ENCODE measurements around the gene ATP13A1. TPM values are rescaled to one million over a fixed set of nuclear protein-coding genes. Genes with fewer than 3 reads are reported as not detected.

ATP13A1 gene
- total RNA-seq, 4 donors from 2014 or later: 59.3 to 104 (median 81.7) TPM

- H3K4me1 ChIP-seq: peaks cover 0 to under 1% (median under 1%) of the 10 kb centered on the region in 4 donors
- no peak overlapping the region for H3K4me3 ChIP-seq
- no peak overlapping the region for H3K27ac ChIP-seq (replicated peaks in 1 of 4)
- intact Hi-C loops (cut with DNase I): no loop called here
- WGBS: 94% methylated on average over 17 of the region's 22 CpGs
- TF ChIP-seq EP300 (IDR thresholded peaks at IDR 0.05): no peak
- TF ChIP-seq POLR2AphosphoS5 (IDR thresholded peaks at IDR 0.05): no peak
- TF ChIP-seq, protein P1, sequence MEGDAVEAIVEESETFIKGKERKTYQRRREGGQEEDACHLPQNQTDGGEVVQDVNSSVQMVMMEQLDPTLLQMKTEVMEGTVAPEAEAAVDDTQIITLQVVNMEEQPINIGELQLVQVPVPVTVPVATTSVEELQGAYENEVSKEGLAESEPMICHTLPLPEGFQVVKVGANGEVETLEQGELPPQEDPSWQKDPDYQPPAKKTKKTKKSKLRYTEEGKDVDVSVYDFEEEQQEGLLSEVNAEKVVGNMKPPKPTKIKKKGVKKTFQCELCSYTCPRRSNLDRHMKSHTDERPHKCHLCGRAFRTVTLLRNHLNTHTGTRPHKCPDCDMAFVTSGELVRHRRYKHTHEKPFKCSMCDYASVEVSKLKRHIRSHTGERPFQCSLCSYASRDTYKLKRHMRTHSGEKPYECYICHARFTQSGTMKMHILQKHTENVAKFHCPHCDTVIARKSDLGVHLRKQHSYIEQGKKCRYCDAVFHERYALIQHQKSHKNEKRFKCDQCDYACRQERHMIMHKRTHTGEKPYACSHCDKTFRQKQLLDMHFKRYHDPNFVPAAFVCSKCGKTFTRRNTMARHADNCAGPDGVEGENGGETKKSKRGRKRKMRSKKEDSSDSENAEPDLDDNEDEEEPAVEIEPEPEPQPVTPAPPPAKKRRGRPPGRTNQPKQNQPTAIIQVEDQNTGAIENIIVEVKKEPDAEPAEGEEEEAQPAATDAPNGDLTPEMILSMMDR (IDR thresholded peaks at IDR 0.05): no peak
- TF ChIP-seq POLR2A (IDR thresholded peaks at IDR 0.05; ENCODE audit: low read depth): no peak
- no peak for DNase-seq (ENCODE audit: extremely low spot score)
- peaks cover 0 to under 1% (median under 1%) of the 10 kb centered on the region in 4 donors for H3K27me3 ChIP-seq
- no peaks in the 10 kb centered on the region for H3K9me3 ChIP-seq
- H3K36me3 ChIP-seq: peaks cover 3 to 54% (median 21%) of the 10 kb centered on the region in 4 donors
Measured at GRCh38 chr19:19633711-19634515, 29.6 kb downstream of the ATP13A1 start.

DNA sequence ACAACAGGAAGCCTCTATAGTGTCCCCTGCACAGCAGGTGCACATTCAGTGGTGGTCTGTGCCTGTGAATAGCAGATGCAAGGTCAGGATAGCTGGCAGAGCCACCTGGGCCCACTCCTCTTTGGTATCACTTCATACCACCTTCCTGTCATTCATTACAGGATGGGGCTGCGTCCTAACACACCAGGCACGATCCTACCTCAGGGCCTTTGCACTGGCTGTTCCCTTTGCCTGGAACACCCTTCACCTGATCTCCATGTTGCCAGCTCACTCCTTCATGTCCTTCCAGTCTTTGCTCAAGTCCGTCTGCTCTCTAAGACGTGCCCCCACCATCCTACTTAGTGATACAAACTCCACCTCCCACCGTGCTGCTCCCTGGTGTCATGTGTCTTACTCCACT is 30.8 kb downstream of the ATP13A1 start:
- DNase-seq (ENCODE audit: extremely low spot score): no peak
- Histone ChIP-seq H3K27me3 (peaks cover 0 to 13% (median 9%) of the 10 kb centered on the region in 4 donors), H3K4me1 (peaks cover 11 to 13% (median 12%) of the 10 kb centered on the region in 4 donors), H3K36me3 (peaks cover 3 to 47% (median 21%) of the 10 kb centered on the region in 4 donors), H3K4me3 (no peak overlapping the region), H3K27ac (replicated peaks in 1 of 4) (no peak overlapping the region), H3K9me3 (no peaks in the 10 kb centered on the region)
- TF ChIP-seq, protein P1 (IDR thresholded peaks at IDR 0.05): no peak
- no peak for TF ChIP-seq EP300 (IDR thresholded peaks at IDR 0.05)
- no peak for TF ChIP-seq POLR2AphosphoS5 (IDR thresholded peaks at IDR 0.05)
- TF ChIP-seq POLR2A (IDR thresholded peaks at IDR 0.05; ENCODE audit: low read depth): no peak
- WGBS: 81% methylated on average over 5 of the region's 5 CpGs
- intact Hi-C loops (cut with DNase I): no loop called here

- intact Hi-C loops (cut with DNase I): no loop called here
- TF ChIP-seq EP300 (IDR thresholded peaks at IDR 0.05): no peak
- TF ChIP-seq, protein P1 (IDR thresholded peaks at IDR 0.05): no peak
- no peak for TF ChIP-seq POLR2AphosphoS5 (IDR thresholded peaks at IDR 0.05)
- TF ChIP-seq POLR2A (IDR thresholded peaks at IDR 0.05; ENCODE audit: low read depth): no peak
- Histone ChIP-seq H3K4me3 (no peak overlapping the region), H3K4me1 (peaks cover 14 to 19% (median 17%) of the 10 kb centered on the region in 4 donors), H3K27ac (replicated peaks in 1 of 4) (no peak overlapping the region), H3K9me3 (no peaks in the 10 kb centered on the region), H3K27me3 (peaks cover 0 to 26% (median 10%) of the 10 kb centered on the region in 4 donors), H3K36me3 (peaks cover 3 to 33% (median 21%) of the 10 kb centered on the region in 4 donors)
- WGBS: 92% methylated on average over 2 of the region's 7 CpGs
- no peak for DNase-seq (ENCODE audit: extremely low spot score)
Measured at GRCh38 chr19:19631346-19631745, 32.1 kb downstream of the ATP13A1 start.

GRCh38 chr19:19630426-19630825 is 33.0 kb downstream of the ATP13A1 start:
- Histone ChIP-seq H3K36me3 (peaks cover 3 to 24% (median 19%) of the 10 kb centered on the region in 4 donors), H3K4me3 (no peak overlapping the region), H3K9me3 (no peaks in the 10 kb centered on the region), H3K4me1 (peaks cover 14 to 19% (median 17%) of the 10 kb centered on the region in 4 donors), H3K27ac (replicated peaks in 1 of 4) (no peak overlapping the region), H3K27me3 (peaks cover 0 to 33% (median 10%) of the 10 kb centered on the region in 4 donors)
- TF ChIP-seq, protein P1 (IDR thresholded peaks at IDR 0.05): no peak
- no peak for TF ChIP-seq POLR2A (IDR thresholded peaks at IDR 0.05; ENCODE audit: low read depth)
- TF ChIP-seq EP300 (IDR thresholded peaks at IDR 0.05): no peak
- no peak for TF ChIP-seq POLR2AphosphoS5 (IDR thresholded peaks at IDR 0.05)
- 100% methylated on average over 2 of the region's 2 CpGs for WGBS
- intact Hi-C loops (cut with DNase I): no loop called here
- no peak for DNase-seq (ENCODE audit: extremely low spot score)

All from esophagus muscularis mucosa (tissue), 4 donors.